Measurements from ENCODE around the gene LPXN. TPM values are rescaled to one million over a fixed set of nuclear protein-coding genes. Genes with fewer than 3 reads are reported as not detected.

LPXN gene
- total and polyA plus RNA-seq, 10 donors = 50.8 to 83.7 (median 65.5) TPM

DNA sequence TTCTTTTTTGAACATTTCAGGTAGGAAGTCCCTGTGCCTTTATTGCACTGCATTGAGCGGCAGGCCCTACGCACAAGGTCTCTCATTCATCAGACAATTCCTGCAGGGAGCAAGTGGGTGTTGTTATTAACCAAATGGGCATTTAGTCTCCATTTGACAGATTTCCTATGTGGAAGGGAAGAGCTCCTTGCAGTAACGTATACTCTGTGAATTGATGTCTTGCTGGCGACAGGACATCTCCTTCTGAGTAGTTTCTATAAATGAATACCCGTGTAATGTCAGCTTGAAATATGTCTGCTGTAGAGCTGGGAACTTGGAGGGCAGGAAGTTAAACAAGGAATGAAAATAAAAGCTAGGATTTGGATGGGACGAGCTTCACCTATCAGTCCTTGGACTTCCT, 71.4 kb downstream of the LPXN start:
- Histone ChIP-seq H3K27me3 (replicated peaks in 1 of 7) (no peaks in the 10 kb centered on the region), H3K9me3 (no peaks in the 10 kb centered on the region), H3K4me3 (no peak overlapping the region), H3K27ac (no peak overlapping the region), H3K36me3 (no peaks in the 10 kb centered on the region), H3K4me1 (peaks cover 0 to 9% (median 0%) of the 10 kb centered on the region in 6 donors)
- whole genome bisulfite sequencing, 5 donors = 66 to 83% (median 80%) methylated on average over 6 of the region's 6 CpGs
- intact Hi-C loops (cut with DNase I; ENCODE audit: low total_unique reads) = no loop called here
- DNase-seq = no peak
- TF ChIP-seq POLR2AphosphoS5 (IDR thresholded peaks at IDR 0.05) = no peak
- no peak for TF ChIP-seq POLR2A (IDR thresholded peaks at IDR 0.05)
- TF ChIP-seq, protein P1, sequence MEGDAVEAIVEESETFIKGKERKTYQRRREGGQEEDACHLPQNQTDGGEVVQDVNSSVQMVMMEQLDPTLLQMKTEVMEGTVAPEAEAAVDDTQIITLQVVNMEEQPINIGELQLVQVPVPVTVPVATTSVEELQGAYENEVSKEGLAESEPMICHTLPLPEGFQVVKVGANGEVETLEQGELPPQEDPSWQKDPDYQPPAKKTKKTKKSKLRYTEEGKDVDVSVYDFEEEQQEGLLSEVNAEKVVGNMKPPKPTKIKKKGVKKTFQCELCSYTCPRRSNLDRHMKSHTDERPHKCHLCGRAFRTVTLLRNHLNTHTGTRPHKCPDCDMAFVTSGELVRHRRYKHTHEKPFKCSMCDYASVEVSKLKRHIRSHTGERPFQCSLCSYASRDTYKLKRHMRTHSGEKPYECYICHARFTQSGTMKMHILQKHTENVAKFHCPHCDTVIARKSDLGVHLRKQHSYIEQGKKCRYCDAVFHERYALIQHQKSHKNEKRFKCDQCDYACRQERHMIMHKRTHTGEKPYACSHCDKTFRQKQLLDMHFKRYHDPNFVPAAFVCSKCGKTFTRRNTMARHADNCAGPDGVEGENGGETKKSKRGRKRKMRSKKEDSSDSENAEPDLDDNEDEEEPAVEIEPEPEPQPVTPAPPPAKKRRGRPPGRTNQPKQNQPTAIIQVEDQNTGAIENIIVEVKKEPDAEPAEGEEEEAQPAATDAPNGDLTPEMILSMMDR (IDR thresholded peaks at IDR 0.05 in 8 of 11, conservative IDR thresholded peaks at IDR 0.05 in 3 of 11) = no peak

GRCh38 chr11:58503361-58503856, 72.2 kb downstream of the LPXN start:
- no peaks in the 10 kb centered on the region for H3K36me3 ChIP-seq
- 75 to 88% (median 82%) methylated on average over 4 of the region's 4 CpGs for WGBS, 5 donors
- no peak overlapping the region for H3K27ac ChIP-seq
- no peak overlapping the region for H3K4me3 ChIP-seq
- peaks cover 0 to 16% (median 0%) of the 10 kb centered on the region in 6 donors for H3K4me1 ChIP-seq
- TF ChIP-seq, protein P1 (IDR thresholded peaks at IDR 0.05 in 8 of 11, conservative IDR thresholded peaks at IDR 0.05 in 3 of 11) = no peak
- TF ChIP-seq POLR2A (IDR thresholded peaks at IDR 0.05) (no peak), POLR2AphosphoS5 (IDR thresholded peaks at IDR 0.05) (no peak)
- H3K27me3 ChIP-seq (replicated peaks in 1 of 7) = no peaks in the 10 kb centered on the region
- no peaks in the 10 kb centered on the region for H3K9me3 ChIP-seq
- intact Hi-C loops (cut with DNase I; ENCODE audit: low total_unique reads) = no loop called here
- DNase-seq = no peak

DNA sequence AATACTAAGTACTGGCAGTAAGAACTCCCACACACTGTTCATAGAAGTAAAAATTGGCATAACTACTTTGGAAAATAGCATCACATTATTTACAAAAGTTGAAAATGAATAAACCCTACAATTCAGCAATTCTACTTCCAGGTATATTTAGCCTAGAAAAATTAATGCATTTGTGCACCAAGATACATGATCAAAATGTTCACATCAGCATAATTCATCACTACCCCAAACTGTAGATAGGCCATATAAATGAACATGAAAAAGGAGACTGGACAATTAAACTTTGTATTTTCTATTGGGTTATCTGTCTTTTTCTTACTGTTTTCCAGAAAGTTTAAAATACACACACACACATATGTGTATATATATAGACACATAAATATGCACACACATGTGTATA, 73.7 kb downstream of the LPXN start:
- H3K27me3 ChIP-seq (replicated peaks in 1 of 7) = no peaks in the 10 kb centered on the region
- H3K27ac ChIP-seq = no peak overlapping the region
- H3K9me3 ChIP-seq = no peaks in the 10 kb centered on the region
- TF ChIP-seq POLR2AphosphoS5 (IDR thresholded peaks at IDR 0.05) (no peak), POLR2A (IDR thresholded peaks at IDR 0.05) (no peak)
- TF ChIP-seq, protein P1 (IDR thresholded peaks at IDR 0.05 in 8 of 11, conservative IDR thresholded peaks at IDR 0.05 in 3 of 11) = no peak
- H3K4me1 ChIP-seq = peaks cover 0 to 18% (median 0%) of the 10 kb centered on the region in 6 donors
- no peak overlapping the region for H3K4me3 ChIP-seq
- DNase-seq = no peak
- H3K36me3 ChIP-seq = no peaks in the 10 kb centered on the region
- intact Hi-C loops (cut with DNase I; ENCODE audit: low total_unique reads) = no loop called here

DNA sequence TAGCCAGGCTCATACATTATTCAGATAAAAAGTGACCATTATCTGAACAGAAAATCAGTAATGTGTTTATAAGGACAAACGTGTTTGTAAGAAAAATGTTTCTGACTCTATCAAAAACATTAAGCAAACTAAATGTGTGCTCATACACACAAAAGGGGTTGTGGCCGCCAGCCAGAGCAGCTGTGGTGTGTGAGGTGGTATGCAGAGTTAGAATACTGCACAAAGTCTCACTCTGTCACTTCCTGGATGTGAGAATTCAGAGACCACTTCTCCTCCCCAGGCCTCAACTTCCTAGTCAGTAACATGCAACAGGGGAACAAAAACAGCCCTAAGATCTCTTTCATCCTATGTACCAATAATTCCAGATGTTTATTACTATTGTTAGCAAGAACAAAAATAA, 77.2 kb downstream of the LPXN start:
- WGBS, 5 donors = 22 to 42% (median 30%) methylated on average over 2 of the region's 2 CpGs
- no peaks in the 10 kb centered on the region for H3K9me3 ChIP-seq
- H3K4me3 ChIP-seq = no peak overlapping the region
- no peaks in the 10 kb centered on the region for H3K27me3 ChIP-seq (replicated peaks in 1 of 7)
- H3K27ac ChIP-seq = peak overlapping the region in 3 of 8 donors; percentile 12 to 44 (median 42)
- intact Hi-C loops (cut with DNase I; ENCODE audit: low total_unique reads) = no loop called here
- DNase-seq = peak; percentile 70
- H3K36me3 ChIP-seq = no peaks in the 10 kb centered on the region
- H3K4me1 ChIP-seq = peaks cover 0 to 13% (median 0%) of the 10 kb centered on the region in 6 donors
- TF ChIP-seq, protein P1 (IDR thresholded peaks at IDR 0.05 in 8 of 11, conservative IDR thresholded peaks at IDR 0.05 in 3 of 11) = no peak
- TF ChIP-seq POLR2A (IDR thresholded peaks at IDR 0.05) (no peak), POLR2AphosphoS5 (IDR thresholded peaks at IDR 0.05) (no peak)

Data from spleen (tissue), 11 donors.